K562 (cell line): ENCODE data around the gene MAST3. TPM values are rescaled to one million over a fixed set of nuclear protein-coding genes. Genes with fewer than 3 reads are reported as not detected.

ENCODE experiments used
- BHLHE40 ChIP-seq: IDR thresholded peaks from 2 replicates; pipeline ENCODE4 v1.6.1; 2011; ENCODE audit warnings: low read length, improper control_type of control experiment
- CBX3 ChIP-seq, 2 experiments: IDR thresholded peaks; 1 replicate in 1 of 2; 2 replicates in 1 of 2; pipeline ENCODE4 v1.6.1; 2012; ENCODE audit warnings: inconsistent platforms in 2 of 2, low read length in 2 of 2, borderline replicate concordance in 1 of 2, control low read depth in 1 of 2
- DACH1 ChIP-seq: fragments of 450-650 bp; IDR thresholded peaks from 2 replicates; pipeline ENCODE4 v1.6.1; 2018; ENCODE audit not compliant: partially characterized antibody
- FIP1L1 ChIP-seq: fragments of 200-400 bp; formaldehyde crosslinking; IDR thresholded peaks from 2 replicates; pipeline ENCODE4 v1.6.1; 2018; ENCODE audit warnings: mild to moderate bottlenecking, low read depth, low read length; ENCODE audit not compliant: poor library complexity, severe bottlenecking
- FOXP1 ChIP-seq: sonication (generic); formaldehyde crosslinking; IDR thresholded peaks from 2 replicates; pipeline ENCODE4 v1.8.0; 2022; ENCODE audit warnings: mild to moderate bottlenecking, missing genetic modification reagents
- GABPB2 ChIP-seq: fragments of 250-450 bp; sonication (Bioruptor Pico); conservative IDR thresholded peaks from 2 replicates; pipeline ENCODE4 v1.5.1; 2021; ENCODE audit warnings: mild to moderate bottlenecking
- HNRNPUL1 ChIP-seq: fragments of 200-400 bp; formaldehyde crosslinking; IDR thresholded peaks from 2 replicates; pipeline ENCODE4 v1.6.1; 2017; ENCODE audit warnings: low read length
- MIER1 ChIP-seq: fragments of 450-650 bp; IDR thresholded peaks from 2 replicates; pipeline ENCODE4 v1.6.1; 2016; ENCODE audit warnings: antibody characterized with exemption, mild to moderate bottlenecking, low read depth
- MXI1 ChIP-seq: IDR thresholded peaks from 2 replicates; pipeline ENCODE4 v1.6.1; 2011; ENCODE audit warnings: low read depth, mild to moderate bottlenecking, improper control_type of control experiment, low read length
- NCOA6 ChIP-seq: fragments of 450-650 bp; IDR thresholded peaks from 2 replicates; pipeline ENCODE4 v1.6.1; 2017; ENCODE audit warnings: mild to moderate bottlenecking
- RB1 ChIP-seq: fragments of 450-650 bp; IDR thresholded peaks from 2 replicates; pipeline ENCODE4 v1.6.1; 2017; ENCODE audit warnings: low read depth, mild to moderate bottlenecking
- SAFB ChIP-seq: fragments of 200-400 bp; formaldehyde crosslinking; IDR thresholded peaks from 2 replicates; pipeline ENCODE4 v1.6.1; 2017; ENCODE audit warnings: low read depth, low read length, borderline replicate concordance
- TEAD1 ChIP-seq, 2 experiments: fragments of 450-650 bp in 1 of 2; sonication (generic) in 1 of 2; formaldehyde crosslinking; IDR thresholded peaks; 2 replicates each; pipeline versions ENCODE4 v1.4.0 to v1.8.0; 2020 to 2022; ENCODE audit warnings: mild to moderate bottlenecking in 2 of 2, missing genetic modification reagents in 1 of 2
- ZFPM2 ChIP-seq: fragments of 250-450 bp; sonication (Bioruptor Pico); IDR thresholded peaks from 2 replicates; pipeline ENCODE4 v1.5.1; 2022; ENCODE audit warnings: mild to moderate bottlenecking
- ZNF3 ChIP-seq: fragments of 250-450 bp; sonication (Bioruptor Pico); IDR thresholded peaks from 2 replicates; pipeline ENCODE4 v1.5.0; 2021; ENCODE audit warnings: mild to moderate bottlenecking, moderate library complexity
- ZNF778 ChIP-seq: fragments of 450-650 bp; formaldehyde crosslinking; IDR thresholded peaks from 2 replicates; pipeline ENCODE4 v1.4.0; 2020; ENCODE audit warnings: mild to moderate bottlenecking, moderate library complexity
- ZZZ3 ChIP-seq: fragments of 450-650 bp; IDR thresholded peaks from 2 replicates; pipeline ENCODE4 v1.6.1; 2016; ENCODE audit warnings: antibody characterized with exemption, mild to moderate bottlenecking, moderate library complexity
- polyA plus RNA-seq, 8 experiments: library from polyadenylated mRNA; depleted of rRNA in 4 of 8; stranded (reverse) in 5 of 8; unstranded in 3 of 8; fragments of >200 nt; fragmentation: Nextera tagmentation in 2 of 8; fragmentation: Illumina TruSeq in 1 of 8; extraction: Ambion mirVana in 2 of 8; extraction: Trizol in 1 of 8; gene quantifications; 2 replicates each; pipeline versions ENCODE4 v1.2.1 to v1.2.3, GENCODE V29; 2011 to 2014; ENCODE audit warnings: inconsistent platforms in 1 of 8, missing spikeins in 1 of 8
- total RNA-seq, 7 experiments: library from RNA; depleted of rRNA in 6 of 7; stranded (reverse); fragments of >200 nt in 6 of 7; fragmentation: Illumina TruSeq in 2 of 7; extraction: Trizol in 2 of 7; gene quantifications; 2 replicates each; pipeline versions ENCODE4 v1.2.1 to v1.2.3, GENCODE V29; 2011 to 2021; ENCODE audit warnings: low replicate concordance in 1 of 7
- TF ChIP-seq, protein P1 (sequence below): IDR thresholded peaks from 2 replicates; pipeline ENCODE4 v1.6.1; 2011; ENCODE audit not compliant: insufficient read length; ENCODE audit errors: extremely low read depth
- TF ChIP-seq, protein P2 (sequence below): fragments of 200-800 bp; sonication (Bioruptor generic); IDR thresholded peaks from 2 replicates; pipeline ENCODE4 v1.6.1; 2017; ENCODE audit warnings: missing genetic modification characterization, missing compliant biosample characterization
- TF ChIP-seq, protein P3 (sequence below): fragments of 450-650 bp; IDR thresholded peaks from 2 replicates; pipeline ENCODE4 v1.6.1; 2017; ENCODE audit warnings: antibody characterized with exemption, mild to moderate bottlenecking

Gene MAST3
- total and polyA plus RNA-seq, 9 of the 15 experiments (the other 6 are each of a cell fraction or from before 2014, with no cell fraction given) = 0.94 to 9.9 (median 2.4) TPM

DNA sequence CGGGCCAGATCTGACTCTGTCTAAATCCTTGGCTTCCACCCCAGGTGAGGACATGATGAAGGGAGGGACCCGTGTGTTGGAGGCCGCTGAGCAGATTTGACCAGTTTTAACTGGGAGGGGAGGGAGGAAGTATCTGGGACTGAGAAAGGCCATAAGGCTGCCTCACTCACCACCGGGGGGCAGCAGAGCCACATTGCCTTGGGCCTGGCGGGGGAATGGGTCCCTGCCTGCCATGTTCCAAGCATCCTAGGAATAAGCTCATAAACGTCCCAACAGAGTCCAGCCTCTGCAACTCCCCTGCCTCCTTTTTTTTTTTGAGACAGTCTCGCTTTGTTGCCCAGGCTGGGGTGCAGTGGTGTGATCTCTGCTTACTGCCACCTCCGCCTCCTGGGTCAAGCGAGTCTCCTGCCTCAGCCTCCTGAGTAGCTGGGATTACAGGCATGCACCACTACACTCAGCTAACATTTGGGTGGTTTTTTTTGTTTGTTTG lies 15.5 kb downstream of the MAST3 start (continued):
- TF ChIP-seq SAFB (no peak), TEAD1 (CRISPR knock-in tag; IDR thresholded peaks at IDR 0.05) (no peak), MXI1 (no peak), ZFPM2 (CRISPR knock-in tag) (no peak), RB1 (peak; percentile 57; the same call in 1 of the 2 replicates), DACH1 (no peak), FOXP1 (CRISPR knock-in tag) (no peak), FIP1L1 (no peak), ZNF3 (CRISPR knock-in tag) (no peak), ZNF778 (CRISPR knock-in tag) (no peak), ZZZ3 (no peak), CBX3 (IDR thresholded peaks at IDR 0.05; ENCODE audit: borderline replicate concordance in 1 of 2, low read length in 2 of 2) (peak in 1 of 2 experiments; percentile 23; a peak in 1 of 3 replicates), GABPB2 (CRISPR knock-in tag) (no peak), NCOA6 (no peak), MIER1 (no peak), HNRNPUL1 (no peak), BHLHE40 (no peak)
- TF ChIP-seq, protein P1, sequence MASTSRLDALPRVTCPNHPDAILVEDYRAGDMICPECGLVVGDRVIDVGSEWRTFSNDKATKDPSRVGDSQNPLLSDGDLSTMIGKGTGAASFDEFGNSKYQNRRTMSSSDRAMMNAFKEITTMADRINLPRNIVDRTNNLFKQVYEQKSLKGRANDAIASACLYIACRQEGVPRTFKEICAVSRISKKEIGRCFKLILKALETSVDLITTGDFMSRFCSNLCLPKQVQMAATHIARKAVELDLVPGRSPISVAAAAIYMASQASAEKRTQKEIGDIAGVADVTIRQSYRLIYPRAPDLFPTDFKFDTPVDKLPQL = no peak
- TF ChIP-seq, protein P2, sequence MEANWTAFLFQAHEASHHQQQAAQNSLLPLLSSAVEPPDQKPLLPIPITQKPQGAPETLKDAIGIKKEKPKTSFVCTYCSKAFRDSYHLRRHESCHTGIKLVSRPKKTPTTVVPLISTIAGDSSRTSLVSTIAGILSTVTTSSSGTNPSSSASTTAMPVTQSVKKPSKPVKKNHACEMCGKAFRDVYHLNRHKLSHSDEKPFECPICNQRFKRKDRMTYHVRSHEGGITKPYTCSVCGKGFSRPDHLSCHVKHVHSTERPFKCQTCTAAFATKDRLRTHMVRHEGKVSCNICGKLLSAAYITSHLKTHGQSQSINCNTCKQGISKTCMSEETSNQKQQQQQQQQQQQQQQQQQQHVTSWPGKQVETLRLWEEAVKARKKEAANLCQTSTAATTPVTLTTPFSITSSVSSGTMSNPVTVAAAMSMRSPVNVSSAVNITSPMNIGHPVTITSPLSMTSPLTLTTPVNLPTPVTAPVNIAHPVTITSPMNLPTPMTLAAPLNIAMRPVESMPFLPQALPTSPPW (CRISPR knock-in tag) = peak; percentile 67
- TF ChIP-seq, protein P3, sequence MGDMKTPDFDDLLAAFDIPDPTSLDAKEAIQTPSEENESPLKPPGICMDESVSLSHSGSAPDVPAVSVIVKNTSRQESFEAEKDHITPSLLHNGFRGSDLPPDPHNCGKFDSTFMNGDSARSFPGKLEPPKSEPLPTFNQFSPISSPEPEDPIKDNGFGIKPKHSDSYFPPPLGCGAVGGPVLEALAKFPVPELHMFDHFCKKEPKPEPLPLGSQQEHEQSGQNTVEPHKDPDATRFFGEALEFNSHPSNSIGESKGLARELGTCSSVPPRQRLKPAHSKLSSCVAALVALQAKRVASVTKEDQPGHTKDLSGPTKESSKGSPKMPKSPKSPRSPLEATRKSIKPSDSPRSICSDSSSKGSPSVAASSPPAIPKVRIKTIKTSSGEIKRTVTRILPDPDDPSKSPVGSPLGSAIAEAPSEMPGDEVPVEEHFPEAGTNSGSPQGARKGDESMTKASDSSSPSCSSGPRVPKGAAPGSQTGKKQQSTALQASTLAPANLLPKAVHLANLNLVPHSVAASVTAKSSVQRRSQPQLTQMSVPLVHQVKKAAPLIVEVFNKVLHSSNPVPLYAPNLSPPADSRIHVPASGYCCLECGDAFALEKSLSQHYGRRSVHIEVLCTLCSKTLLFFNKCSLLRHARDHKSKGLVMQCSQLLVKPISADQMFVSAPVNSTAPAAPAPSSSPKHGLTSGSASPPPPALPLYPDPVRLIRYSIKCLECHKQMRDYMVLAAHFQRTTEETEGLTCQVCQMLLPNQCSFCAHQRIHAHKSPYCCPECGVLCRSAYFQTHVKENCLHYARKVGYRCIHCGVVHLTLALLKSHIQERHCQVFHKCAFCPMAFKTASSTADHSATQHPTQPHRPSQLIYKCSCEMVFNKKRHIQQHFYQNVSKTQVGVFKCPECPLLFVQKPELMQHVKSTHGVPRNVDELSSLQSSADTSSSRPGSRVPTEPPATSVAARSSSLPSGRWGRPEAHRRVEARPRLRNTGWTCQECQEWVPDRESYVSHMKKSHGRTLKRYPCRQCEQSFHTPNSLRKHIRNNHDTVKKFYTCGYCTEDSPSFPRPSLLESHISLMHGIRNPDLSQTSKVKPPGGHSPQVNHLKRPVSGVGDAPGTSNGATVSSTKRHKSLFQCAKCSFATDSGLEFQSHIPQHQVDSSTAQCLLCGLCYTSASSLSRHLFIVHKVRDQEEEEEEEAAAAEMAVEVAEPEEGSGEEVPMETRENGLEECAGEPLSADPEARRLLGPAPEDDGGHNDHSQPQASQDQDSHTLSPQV = no peak
